Progenitor cell of endocrine pancreas (in vitro differentiated cells): Measurements from ENCODE around the gene MT1B. TPM values are rescaled to one million over a fixed set of nuclear protein-coding genes. Genes with fewer than 3 reads are reported as not detected.
A peak's percentile ranks its signal among the peaks of the same experiment; 100 is the strongest.

ENCODE experiments used
- DNase-seq: peaks from one replicate; pipeline ENCODE4 v3.0.0; 2021; ENCODE audit warnings: low spot score; ENCODE audit not compliant: unreplicated experiment
- H3K27ac Mint-ChIP-seq: 2 replicates; pipeline ENCODE4 v1.8.0; 2021; ENCODE audit warnings: mild to moderate bottlenecking, moderate library complexity, mixed read lengths
- H3K27me3 Mint-ChIP-seq: 2 replicates; pipeline ENCODE4 v1.8.0; 2021; ENCODE audit warnings: mixed read lengths
- H3K36me3 Mint-ChIP-seq: 2 replicates; pipeline ENCODE4 v1.8.0; 2022; ENCODE audit warnings: mixed read lengths; ENCODE audit not compliant: insufficient read depth
- H3K4me1 Mint-ChIP-seq: 2 replicates; pipeline ENCODE4 v1.8.0; 2021; ENCODE audit warnings: low read depth, mixed read lengths
- H3K4me3 Mint-ChIP-seq: 2 replicates; pipeline ENCODE4 v1.8.0; 2021; ENCODE audit warnings: low read depth, mild to moderate bottlenecking, moderate library complexity, mixed read lengths
- H3K9me3 Mint-ChIP-seq: 2 replicates; pipeline ENCODE4 v1.8.0; 2021; ENCODE audit warnings: low read depth, mixed read lengths
- total RNA-seq: library from RNA; stranded (reverse); gene quantifications from 2 replicates; pipeline ENCODE4 v1.2.1, GENCODE V29; 2021
- TF ChIP-seq, protein P1 (sequence below): fragments of 200-600 bp; sonication (generic); IDR thresholded peaks from one replicate; pipeline ENCODE4 v1.5.0; 2021; ENCODE audit warnings: antibody characterized with exemption, mild to moderate bottlenecking; ENCODE audit not compliant: unreplicated experiment

Gene MT1B
- total RNA-seq, 1 donor from 2014 or later: not detected

DNA sequence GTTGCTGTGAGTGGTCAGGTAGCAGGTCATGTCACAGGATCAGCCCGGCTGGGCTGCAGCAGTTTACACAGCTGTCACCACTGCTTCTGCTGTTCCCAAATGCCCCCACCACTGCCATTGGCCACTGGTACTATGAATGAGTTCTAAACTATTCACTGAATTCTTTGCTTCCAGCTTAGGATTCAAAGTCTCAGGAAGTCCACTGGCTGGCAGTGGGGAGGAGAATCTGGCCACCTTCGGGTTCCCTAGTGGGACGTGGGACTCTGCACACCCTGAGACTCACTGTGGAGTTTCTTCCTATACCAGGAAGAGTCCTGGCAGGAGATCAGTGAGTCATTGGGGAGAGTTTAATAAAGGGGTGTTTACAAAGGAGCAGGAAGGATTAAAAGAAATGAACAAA, 37.5 kb downstream of the MT1B start:
- peaks cover 46% of the 10 kb centered on the region for H3K27me3 Mint-ChIP-seq

DNA sequence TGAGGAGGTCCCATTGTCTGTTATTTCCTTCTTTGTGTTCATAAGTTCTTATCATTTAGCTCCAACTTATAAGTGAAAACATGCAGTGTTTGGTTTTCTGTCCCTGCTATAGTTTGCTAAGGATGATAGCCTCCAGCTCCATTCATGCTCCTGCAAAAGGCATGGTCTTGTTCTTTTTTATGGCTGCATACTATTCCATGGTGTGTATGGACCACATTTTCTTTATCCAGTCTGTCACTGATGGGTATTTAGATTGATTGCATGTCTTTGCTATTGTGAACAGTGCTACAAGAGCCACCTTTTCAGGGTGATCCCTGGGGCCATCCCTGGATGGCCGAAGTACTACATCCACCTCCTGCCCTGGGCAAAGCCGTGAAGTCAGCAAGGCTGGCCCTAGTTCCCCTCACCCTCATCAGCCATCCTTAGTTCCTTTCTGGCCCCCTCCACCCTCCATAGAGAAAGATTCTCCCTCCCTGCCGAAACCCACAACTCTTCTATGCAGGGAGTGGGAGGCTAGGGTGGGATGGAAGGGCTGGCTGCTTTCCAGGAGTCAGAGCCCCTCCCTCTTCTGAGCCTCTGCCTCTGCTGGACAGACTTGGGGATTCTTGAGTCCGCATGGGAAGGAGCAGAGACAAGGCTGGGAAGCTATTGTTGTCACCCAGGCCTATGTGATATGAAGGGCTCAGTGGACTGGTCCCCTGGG, 38.9 kb downstream of the MT1B start:
- Mint-ChIP-seq H3K4me3 (no peak overlapping the region), H3K9me3 (peaks cover 6% of the 10 kb centered on the region), H3K4me1 (no peaks in the 10 kb centered on the region), H3K27ac (no peak overlapping the region), H3K27me3 (peaks cover 33% of the 10 kb centered on the region), H3K36me3 (peaks cover 3% of the 10 kb centered on the region)
- no peak for DNase-seq
- TF ChIP-seq, protein P1, sequence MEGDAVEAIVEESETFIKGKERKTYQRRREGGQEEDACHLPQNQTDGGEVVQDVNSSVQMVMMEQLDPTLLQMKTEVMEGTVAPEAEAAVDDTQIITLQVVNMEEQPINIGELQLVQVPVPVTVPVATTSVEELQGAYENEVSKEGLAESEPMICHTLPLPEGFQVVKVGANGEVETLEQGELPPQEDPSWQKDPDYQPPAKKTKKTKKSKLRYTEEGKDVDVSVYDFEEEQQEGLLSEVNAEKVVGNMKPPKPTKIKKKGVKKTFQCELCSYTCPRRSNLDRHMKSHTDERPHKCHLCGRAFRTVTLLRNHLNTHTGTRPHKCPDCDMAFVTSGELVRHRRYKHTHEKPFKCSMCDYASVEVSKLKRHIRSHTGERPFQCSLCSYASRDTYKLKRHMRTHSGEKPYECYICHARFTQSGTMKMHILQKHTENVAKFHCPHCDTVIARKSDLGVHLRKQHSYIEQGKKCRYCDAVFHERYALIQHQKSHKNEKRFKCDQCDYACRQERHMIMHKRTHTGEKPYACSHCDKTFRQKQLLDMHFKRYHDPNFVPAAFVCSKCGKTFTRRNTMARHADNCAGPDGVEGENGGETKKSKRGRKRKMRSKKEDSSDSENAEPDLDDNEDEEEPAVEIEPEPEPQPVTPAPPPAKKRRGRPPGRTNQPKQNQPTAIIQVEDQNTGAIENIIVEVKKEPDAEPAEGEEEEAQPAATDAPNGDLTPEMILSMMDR: no peak

More for the DNA sequence above, 37.5 kb downstream of the MT1B start:
- TF ChIP-seq, protein P1: no peak
- Mint-ChIP-seq H3K9me3 (peaks cover 6% of the 10 kb centered on the region), H3K36me3 (peaks cover 3% of the 10 kb centered on the region), H3K4me1 (no peaks in the 10 kb centered on the region), H3K27ac (no peak overlapping the region), H3K4me3 (no peak overlapping the region)
- DNase-seq: no peak

DNA sequence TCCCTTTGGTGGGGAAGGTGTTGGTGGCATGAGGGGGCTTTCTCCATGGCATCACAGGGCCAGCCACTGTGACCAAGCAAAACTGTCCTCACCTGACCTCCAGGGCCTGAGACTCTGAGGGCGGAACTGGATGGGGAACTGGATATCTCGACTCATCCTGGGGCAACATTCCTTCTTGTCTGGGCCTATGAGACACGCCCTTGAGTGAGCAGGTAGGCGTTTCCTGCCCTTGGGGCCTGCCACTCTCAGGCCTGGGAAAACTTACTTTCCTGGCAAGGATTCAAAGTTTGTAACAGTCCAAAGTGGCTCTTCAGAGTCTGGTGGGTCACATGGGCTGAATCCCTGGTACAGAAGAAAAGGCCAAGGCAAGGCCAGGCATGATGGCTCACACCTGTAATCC, 40.2 kb downstream of the MT1B start:
- Mint-ChIP-seq H3K27me3 (peaks cover 26% of the 10 kb centered on the region), H3K27ac (no peak overlapping the region), H3K36me3 (no peaks in the 10 kb centered on the region), H3K9me3 (peaks cover under 1% of the 10 kb centered on the region), H3K4me3 (no peak overlapping the region), H3K4me1 (no peaks in the 10 kb centered on the region)
- no peak for DNase-seq
- TF ChIP-seq, protein P1: no peak

DNA sequence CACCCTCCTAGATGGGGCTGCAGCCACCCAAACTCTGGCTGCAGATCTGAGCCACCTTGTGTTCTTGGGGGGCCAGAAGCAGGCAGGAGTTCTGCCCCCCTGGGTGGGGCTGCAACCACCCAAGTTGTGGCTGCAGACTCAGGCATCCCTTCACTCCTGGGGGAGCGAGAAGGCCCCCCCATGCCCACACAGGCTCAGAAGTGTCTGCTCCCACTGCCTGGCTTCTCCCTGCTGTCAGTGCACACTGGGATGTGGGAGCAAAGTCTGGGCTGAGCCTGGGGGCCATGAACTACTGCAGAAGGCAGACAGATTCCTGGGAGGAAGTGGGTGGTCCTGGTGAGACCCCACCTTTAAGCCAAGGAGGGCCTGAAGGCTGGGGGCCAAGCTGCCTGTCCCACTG, 43.6 kb downstream of the MT1B start:
- H3K27ac Mint-ChIP-seq: no peak overlapping the region
- TF ChIP-seq, protein P1: no peak
- no peaks in the 10 kb centered on the region for H3K36me3 Mint-ChIP-seq
- no peaks in the 10 kb centered on the region for H3K9me3 Mint-ChIP-seq
- no peak overlapping the region for H3K4me3 Mint-ChIP-seq
- peaks cover 7% of the 10 kb centered on the region for H3K27me3 Mint-ChIP-seq
- no peaks in the 10 kb centered on the region for H3K4me1 Mint-ChIP-seq
- DNase-seq: no peak

DNA sequence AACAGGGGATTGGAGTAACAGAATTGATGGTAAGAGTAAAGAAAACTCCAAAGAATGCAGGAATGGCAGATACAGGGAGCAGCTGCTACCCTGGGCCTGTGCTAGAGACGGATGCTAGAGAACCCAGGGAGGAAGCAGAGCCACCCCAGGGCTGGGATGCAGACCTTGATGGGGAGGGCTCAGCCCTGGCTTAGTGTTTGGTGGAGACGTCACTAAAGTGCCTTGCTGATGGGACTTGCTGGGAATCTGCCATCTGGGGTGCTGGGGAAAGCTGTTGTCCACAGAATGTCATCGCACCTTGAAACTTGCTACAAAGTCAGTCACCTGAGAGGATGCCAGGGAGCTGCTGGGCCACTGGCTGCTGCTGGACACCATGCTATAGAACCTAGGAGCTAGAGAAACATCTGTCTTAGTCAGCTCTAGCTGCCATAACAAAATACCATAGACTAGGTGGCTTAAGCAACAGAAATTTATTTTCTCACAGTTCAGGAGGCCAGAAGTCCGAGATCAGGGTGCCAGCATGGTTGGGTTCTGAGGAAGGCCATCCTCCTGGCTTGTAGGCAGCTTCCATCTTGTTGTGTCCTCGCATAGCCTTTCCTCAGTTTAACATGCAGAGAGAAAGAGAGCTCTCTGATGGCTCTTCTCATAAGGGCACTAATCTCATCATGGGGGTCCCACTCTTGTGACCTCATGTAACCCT, 45.9 kb downstream of the MT1B start:
- TF ChIP-seq, protein P1: no peak
- Mint-ChIP-seq H3K4me1 (no peaks in the 10 kb centered on the region), H3K36me3 (no peaks in the 10 kb centered on the region), H3K4me3 (no peak overlapping the region), H3K9me3 (no peaks in the 10 kb centered on the region), H3K27me3 (no peaks in the 10 kb centered on the region), H3K27ac (peak overlapping the region; percentile 74)
- no peak for DNase-seq
